Esophagus (tissue), 2 donors: ENCODE measurements around the gene ENDOV. TPM values are rescaled to one million over a fixed set of nuclear protein-coding genes. Genes with fewer than 3 reads are reported as not detected.
A peak's percentile ranks its signal among the peaks of the same experiment; 100 is the strongest.

Experiments used
- H3K27ac ChIP-seq, 2 donors: one replicate each; pipeline ENCODE4 v1.5.1; 2013; ENCODE audit warnings: low read depth in 2 of 2, mild to moderate bottlenecking in 2 of 2, inconsistent platforms in 1 of 2, low read length in 1 of 2, moderate library complexity in 1 of 2
- H3K27me3 ChIP-seq, 2 donors: one replicate each; pipeline ENCODE4 v1.6.1; 2013; ENCODE audit warnings: low read length in 2 of 2, control low read depth in 1 of 2, mild to moderate bottlenecking in 1 of 2; ENCODE audit not compliant: insufficient read depth in 2 of 2, control insufficient read depth in 1 of 2
- H3K36me3 ChIP-seq, 2 donors: one replicate each; pipeline ENCODE4 v1.6.1; 2013; ENCODE audit warnings: low read length in 1 of 2; ENCODE audit not compliant: control insufficient read depth in 2 of 2, insufficient read depth in 2 of 2
- H3K4me1 ChIP-seq, 2 donors: one replicate each; pipeline ENCODE4 v1.6.1; 2013; ENCODE audit warnings: low read length in 1 of 2; ENCODE audit not compliant: control insufficient read depth in 2 of 2, insufficient read depth in 2 of 2
- H3K4me3 ChIP-seq, 2 donors: one replicate each; pipeline ENCODE4 v1.5.1; 2013; ENCODE audit warnings: low read length in 2 of 2, mild to moderate bottlenecking in 2 of 2, low read depth in 1 of 2, moderate library complexity in 1 of 2
- H3K9me3 ChIP-seq, 2 donors: one replicate each; pipeline ENCODE4 v1.6.1; 2013; ENCODE audit warnings: mild to moderate bottlenecking in 2 of 2, low read depth in 1 of 2, low read length in 1 of 2, moderate library complexity in 1 of 2; ENCODE audit not compliant: control insufficient read depth in 2 of 2, insufficient read depth in 1 of 2
- WGBS, 2 donors: extraction: QIAGEN DNeasy Blood & Tissue Kit; methylation state at CpG; one replicate each; pipeline ENCODE4 v1.1.7; 2013; 5-methylcytosine and 5-hydroxymethylcytosine counted together
- polyA plus RNA-seq, 2 donors: library from polyadenylated mRNA; stranded (reverse); fragments of 200-250 nt; gene quantifications; one replicate each; pipeline ENCODE4 v1.2.3, GENCODE V29; 2013
- donor health status: healthy with polysubstance abuse.
- donor health status: Bipolar disorder and iron deficiency.

Gene ENDOV
- polyA plus RNA-seq, 2 donors: 10.8 to 11.9 TPM

DNA sequence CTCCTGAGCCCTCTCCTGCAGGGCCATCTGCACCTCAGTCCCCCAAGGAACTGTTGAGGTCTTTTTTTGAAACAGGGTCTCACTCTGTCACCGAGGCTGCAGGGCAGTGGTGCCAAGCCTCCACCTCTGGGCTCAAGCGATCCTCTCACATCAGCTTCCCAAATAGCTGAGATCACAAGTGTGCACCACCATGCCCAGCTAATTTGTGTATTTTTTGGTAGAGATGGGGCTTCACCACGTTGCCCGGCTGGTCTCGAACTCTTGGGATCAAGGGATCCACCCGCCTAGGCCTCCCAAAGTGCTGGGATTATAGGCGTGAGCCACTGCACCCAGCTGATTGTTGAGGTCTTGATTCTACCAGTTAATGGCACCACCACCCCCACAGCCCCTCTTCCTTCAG is 27.9 kb upstream of the ENDOV start:
- 91 to 97% methylated on average over 7 of the region's 7 CpGs for WGBS, 2 donors
- Histone ChIP-seq H3K27me3 (no peaks in the 10 kb centered on the region), H3K9me3 (no peaks in the 10 kb centered on the region), H3K36me3 (peaks cover 29 to 66% of the 10 kb centered on the region in 2 donors), H3K4me3 (no peak overlapping the region), H3K27ac (no peak overlapping the region), H3K4me1 (no peaks in the 10 kb centered on the region)

GRCh38 chr17:80388175-80388574 is 26.8 kb upstream of the ENDOV start:
- no peak overlapping the region for H3K4me3 ChIP-seq
- H3K36me3 ChIP-seq: peaks cover 29 to 63% of the 10 kb centered on the region in 2 donors
- WGBS, 2 donors: 94% methylated on average over 15 of the region's 15 CpGs

DNA sequence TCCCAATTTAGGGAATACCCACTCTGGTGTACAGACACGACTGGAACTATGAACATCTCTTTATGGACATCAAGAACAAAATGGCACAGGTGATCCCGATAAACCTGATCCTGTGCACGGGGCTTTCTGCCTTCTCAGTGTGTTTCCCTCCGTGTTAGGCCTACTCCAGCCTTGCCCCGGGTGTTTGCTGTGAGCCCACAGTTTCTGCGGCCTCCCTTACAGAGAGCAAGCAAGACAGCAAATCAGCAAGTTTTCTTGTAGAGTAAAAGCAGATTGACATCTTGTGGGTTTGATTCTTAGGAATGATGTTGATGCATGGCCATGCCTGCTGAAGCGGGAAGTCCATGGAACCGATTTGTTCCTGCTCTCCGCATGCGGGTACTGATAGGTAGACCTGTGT is 26.4 kb upstream of the ENDOV start:
- Histone ChIP-seq H3K27me3 (no peaks in the 10 kb centered on the region), H3K9me3 (no peaks in the 10 kb centered on the region), H3K4me1 (no peaks in the 10 kb centered on the region), H3K4me3 (no peak overlapping the region), H3K27ac (no peak overlapping the region), H3K36me3 (peaks cover 26 to 66% of the 10 kb centered on the region in 2 donors)
- 95 to 96% methylated on average over 10 of the region's 10 CpGs for WGBS, 2 donors

More at GRCh38 chr17:80388175-80388574, 26.8 kb upstream of the ENDOV start:
- Histone ChIP-seq H3K27ac (no peak overlapping the region), H3K27me3 (no peaks in the 10 kb centered on the region), H3K9me3 (no peaks in the 10 kb centered on the region), H3K4me1 (no peaks in the 10 kb centered on the region)

GRCh38 chr17:80389011-80389995 is 25.7 kb upstream of the ENDOV start:
- WGBS, 2 donors: 86 to 89% methylated on average over 22 of the region's 22 CpGs
- no peaks in the 10 kb centered on the region for H3K4me1 ChIP-seq
- H3K4me3 ChIP-seq: no peak overlapping the region
- no peak overlapping the region for H3K27ac ChIP-seq
- H3K9me3 ChIP-seq: no peaks in the 10 kb centered on the region
- H3K36me3 ChIP-seq: peaks cover 24 to 64% of the 10 kb centered on the region in 2 donors
- no peaks in the 10 kb centered on the region for H3K27me3 ChIP-seq

DNA sequence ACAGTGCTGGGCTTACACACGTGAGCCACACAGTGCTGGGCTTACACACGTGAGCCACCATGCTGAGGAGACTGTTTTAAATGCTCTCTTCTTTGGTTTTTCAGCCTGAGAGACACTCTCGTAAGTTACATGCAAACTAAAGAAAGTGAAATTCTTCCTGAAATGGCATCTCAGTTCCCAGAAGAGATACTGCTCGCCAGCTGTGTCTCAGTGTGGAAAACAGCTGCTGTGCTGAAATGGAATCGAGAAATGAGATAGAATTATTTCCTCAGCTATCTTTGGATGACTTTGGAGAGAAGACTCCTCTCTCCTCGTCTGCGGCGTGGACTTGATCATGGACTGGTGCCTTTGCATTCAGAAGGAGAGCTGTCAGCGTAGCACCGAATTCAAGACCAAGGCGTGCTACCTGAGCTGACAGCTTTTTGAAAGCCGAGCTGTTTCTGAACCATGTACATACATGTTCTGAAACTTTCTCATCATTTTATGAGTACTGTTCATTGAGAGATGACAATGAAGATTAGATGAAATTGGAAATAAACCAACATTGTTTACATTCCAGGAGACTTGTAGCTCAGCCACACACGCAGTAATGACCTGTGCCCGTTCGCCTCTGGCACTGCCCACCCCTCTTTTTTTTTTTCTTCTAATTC is 21.6 kb upstream of the ENDOV start:
- whole genome bisulfite sequencing, 2 donors: 77 to 83% methylated on average over 15 of the region's 15 CpGs
- Histone ChIP-seq H3K27me3 (no peaks in the 10 kb centered on the region), H3K4me3 (no peak overlapping the region), H3K36me3 (peaks cover 19 to 32% of the 10 kb centered on the region in 2 donors), H3K4me1 (no peaks in the 10 kb centered on the region), H3K9me3 (no peaks in the 10 kb centered on the region), H3K27ac (no peak overlapping the region)

GRCh38 chr17:80393961-80394360 is 21.0 kb upstream of the ENDOV start:
- Histone ChIP-seq H3K4me3 (no peak overlapping the region), H3K4me1 (no peaks in the 10 kb centered on the region), H3K36me3 (peaks cover 13 to 26% of the 10 kb centered on the region in 2 donors), H3K27me3 (no peaks in the 10 kb centered on the region), H3K9me3 (no peaks in the 10 kb centered on the region), H3K27ac (no peak overlapping the region)
- WGBS, 2 donors: 80 to 85% methylated on average over 4 of the region's 4 CpGs

DNA sequence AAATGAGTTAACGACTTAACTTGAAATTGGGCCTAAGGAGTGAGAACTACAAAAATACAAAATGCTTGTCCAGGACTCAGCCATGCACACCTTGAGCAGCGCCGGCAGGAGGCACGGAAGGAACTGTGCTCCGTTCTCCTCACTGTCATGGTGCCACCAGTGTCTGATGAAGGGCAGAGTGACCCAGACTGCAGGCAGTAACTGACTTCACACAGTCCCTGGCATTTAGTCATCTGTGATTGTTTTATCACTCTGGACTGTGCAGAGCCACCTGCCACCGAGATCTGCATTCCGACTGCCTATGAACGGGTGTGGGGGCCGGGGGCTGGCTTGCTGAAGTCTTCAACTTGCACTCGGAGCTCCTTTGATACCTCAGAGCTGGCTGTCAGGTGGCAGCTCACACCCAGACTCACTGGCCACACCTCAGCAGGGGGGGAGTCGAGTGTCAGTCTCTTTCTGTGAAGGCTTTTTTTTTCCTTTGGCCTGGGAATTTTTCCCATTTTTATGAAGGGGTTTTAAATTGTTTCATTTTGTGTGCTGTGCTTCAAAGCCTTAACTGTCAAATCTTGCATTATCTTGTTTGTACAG is 20.2 kb upstream of the ENDOV start:
- WGBS, 2 donors: 77 to 82% methylated on average over 11 of the region's 11 CpGs
- H3K27ac ChIP-seq: no peak overlapping the region
- H3K4me1 ChIP-seq: no peaks in the 10 kb centered on the region
- no peak overlapping the region for H3K4me3 ChIP-seq
- H3K36me3 ChIP-seq: peaks cover 5 to 19% of the 10 kb centered on the region in 2 donors
- no peaks in the 10 kb centered on the region for H3K9me3 ChIP-seq
- H3K27me3 ChIP-seq: no peaks in the 10 kb centered on the region

GRCh38 chr17:80395402-80396151 is 19.4 kb upstream of the ENDOV start:
- Histone ChIP-seq H3K9me3 (no peaks in the 10 kb centered on the region), H3K4me3 (no peak overlapping the region), H3K4me1 (no peaks in the 10 kb centered on the region), H3K27me3 (no peaks in the 10 kb centered on the region), H3K27ac (peak overlapping the region in 1 of 2 donors; percentile 21), H3K36me3 (peaks cover 4 to 15% of the 10 kb centered on the region in 2 donors)
- WGBS, 2 donors: 81 to 84% methylated on average over 15 of the region's 15 CpGs
